Caco-2 (cell line): Measurements from ENCODE around the gene DCTPP1. TPM values are rescaled to one million over a fixed set of nuclear protein-coding genes. Genes with fewer than 3 reads are reported as not detected.
A peak's percentile ranks its signal among the peaks of the same experiment; 100 is the strongest.

ENCODE experiments used
- BruUV-seq: library from RNA; stranded (reverse); fragments of 400-500 nt; replicated peaks from 2 replicates; lab custom pipeline; 2021; lab: Mats Ljungman, UMichigan
- CTCF ChIA-PET: fragments of 300-600 bp; sonication (Branson Sonifier 250); formaldehyde crosslinking; loops from one replicate; lab custom pipeline; 2022; ENCODE audit warnings: antibody characterized with exemption; lab: Charles Lee
- POLR2A ChIA-PET: fragments of 300-600 bp; sonication (Branson Sonifier 250); formaldehyde crosslinking; loops from one replicate; lab custom pipeline; 2022; ENCODE audit warnings: antibody characterized with exemption; lab: Charles Lee
- DNase-seq, 2 experiments: peaks; one replicate each; pipeline versions ENCODE4 v3.0.0 to v3.0.0-alpha.2; 2020 to 2022
- H3K27me3 ChIP-seq: replicated peaks from 2 replicates; pipeline ENCODE4 v1.6.0; 2011; ENCODE audit warnings: low read length; ENCODE audit not compliant: control insufficient read depth, insufficient read depth
- H3K36me3 ChIP-seq: 2 replicates; pipeline ENCODE4 v1.5.1; 2011; ENCODE audit warnings: low read length; ENCODE audit not compliant: control insufficient read depth, insufficient read depth
- H3K4me1 ChIP-seq: fragments of 250-450 bp; sonication (Bioruptor Pico); 2 replicates; pipeline ENCODE4 v1.5.1; 2020; ENCODE audit warnings: mild to moderate bottlenecking
- H3K4me3 ChIP-seq: 2 replicates; pipeline ENCODE4 v1.5.1; 2011; ENCODE audit warnings: low read depth, mild to moderate bottlenecking, control low read depth, low read length
- H3K9me3 ChIP-seq: fragments of 250-450 bp; sonication (Bioruptor Pico); 2 replicates; pipeline ENCODE4 v1.5.1; 2020; ENCODE audit warnings: mild to moderate bottlenecking, moderate library complexity
- H3K27ac Mint-ChIP-seq: one replicate; pipeline ENCODE4 v1.8.0; 2022; ENCODE audit warnings: mixed read lengths; ENCODE audit not compliant: unreplicated experiment
- H3K27me3 Mint-ChIP-seq: one replicate; pipeline ENCODE4 v1.8.0; 2022; ENCODE audit warnings: mixed read lengths; ENCODE audit not compliant: insufficient read depth, unreplicated experiment
- H3K36me3 Mint-ChIP-seq: one replicate; pipeline ENCODE4 v1.8.0; 2022; ENCODE audit warnings: mild to moderate bottlenecking, mixed read lengths; ENCODE audit not compliant: insufficient read depth, unreplicated experiment
- H3K4me1 Mint-ChIP-seq: one replicate; pipeline ENCODE4 v1.8.0; 2022; ENCODE audit warnings: low read depth, mixed read lengths; ENCODE audit not compliant: unreplicated experiment
- H3K4me3 Mint-ChIP-seq: one replicate; pipeline ENCODE4 v1.8.0; 2022; ENCODE audit warnings: mild to moderate bottlenecking, moderate library complexity, mixed read lengths; ENCODE audit not compliant: unreplicated experiment
- H3K9me3 Mint-ChIP-seq: one replicate; pipeline ENCODE4 v1.8.0; 2022; ENCODE audit warnings: mixed read lengths; ENCODE audit not compliant: unreplicated experiment
- intact Hi-C: fragments of 100-400 bp; cut with micrococcal nuclease; formaldehyde crosslinking; loops from one replicate; pipeline ENCODE4 v1.10.0; 2022; ENCODE audit not compliant: unreplicated experiment
- total RNA-seq: library from RNA; stranded (reverse); gene quantifications from 2 replicates; pipeline ENCODE4 v1.2.3, GENCODE V29; 2022
- TF ChIP-seq, protein P1 (sequence below), 2 experiments: fragments of 200-600 bp in 1 of 2; IDR thresholded peaks; 1 replicate in 1 of 2; 2 replicates in 1 of 2; pipeline versions ENCODE4 v1.5.1 to v1.8.0; 2011 to 2022; ENCODE audit warnings: antibody characterized with exemption in 1 of 2, control low read depth in 1 of 2, inconsistent platforms in 1 of 2, low read depth in 1 of 2, low read length in 1 of 2, mild to moderate bottlenecking in 1 of 2, moderate library complexity in 1 of 2; ENCODE audit not compliant: insufficient read depth in 1 of 2, severe bottlenecking in 1 of 2, unreplicated experiment in 1 of 2

The DCTPP1 gene
- total RNA-seq, 1 experiment from 2014 or later, result 51.1 TPM

DNA sequence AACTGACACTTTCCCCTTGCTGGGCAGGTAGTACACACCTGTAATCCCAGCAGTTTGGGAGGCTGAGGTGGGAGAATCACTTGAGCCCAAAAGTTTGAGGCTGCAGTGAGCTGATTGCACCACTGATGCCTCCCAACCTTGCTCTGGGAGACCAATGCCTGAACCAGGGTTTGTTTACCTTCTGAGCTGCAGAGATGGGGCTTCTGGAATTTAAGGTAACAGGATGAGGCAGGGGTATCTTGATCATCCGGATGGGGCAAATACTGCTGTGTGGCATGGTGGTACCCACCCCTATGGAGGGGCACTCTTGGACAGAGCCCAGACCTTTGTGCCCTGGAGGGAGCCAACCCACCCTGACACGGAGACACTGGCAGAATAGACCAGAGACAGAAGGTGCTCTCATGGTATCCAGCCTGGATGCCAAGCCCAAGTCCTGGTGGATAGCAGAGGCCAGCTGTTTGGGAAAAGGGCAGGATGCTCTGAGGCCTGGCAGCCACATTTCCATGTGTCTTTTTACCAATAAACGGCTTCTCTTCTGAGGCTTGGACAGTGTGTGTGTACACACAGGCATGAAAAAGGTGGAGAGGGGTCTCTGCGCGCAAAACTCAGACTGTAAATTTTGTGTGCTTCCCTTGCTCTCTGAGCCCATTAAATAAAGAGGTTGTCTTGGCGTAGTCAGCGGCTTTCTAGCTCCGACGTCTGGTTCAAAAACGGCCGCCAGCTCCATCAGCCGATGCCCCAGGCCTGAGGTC, 30.2 kb downstream of the DCTPP1 start:
- intact Hi-C loops, result loop anchor here (10.0 kb wide), 1 partner anchor 335 kb away; the partner anchor contains the start of gene ALDOA
- H3K4me1 Mint-ChIP-seq, result peaks cover 29% of the 10 kb centered on the region
- no TSS peak for BruUV-seq
- peak overlapping the region; percentile 60 for H3K4me3 Mint-ChIP-seq
- Histone ChIP-seq H3K9me3 (no peaks in the 10 kb centered on the region), H3K36me3 (no peaks in the 10 kb centered on the region), H3K4me1 (peaks cover 18% of the 10 kb centered on the region), H3K27me3 (no peaks in the 10 kb centered on the region), H3K4me3 (peak overlapping the region; percentile 38)
- no peak for DNase-seq
- ChIA-PET CTCF (no interaction called here), POLR2A (no interaction called here)
- no peaks in the 10 kb centered on the region for H3K9me3 Mint-ChIP-seq
- TF ChIP-seq, protein P1, sequence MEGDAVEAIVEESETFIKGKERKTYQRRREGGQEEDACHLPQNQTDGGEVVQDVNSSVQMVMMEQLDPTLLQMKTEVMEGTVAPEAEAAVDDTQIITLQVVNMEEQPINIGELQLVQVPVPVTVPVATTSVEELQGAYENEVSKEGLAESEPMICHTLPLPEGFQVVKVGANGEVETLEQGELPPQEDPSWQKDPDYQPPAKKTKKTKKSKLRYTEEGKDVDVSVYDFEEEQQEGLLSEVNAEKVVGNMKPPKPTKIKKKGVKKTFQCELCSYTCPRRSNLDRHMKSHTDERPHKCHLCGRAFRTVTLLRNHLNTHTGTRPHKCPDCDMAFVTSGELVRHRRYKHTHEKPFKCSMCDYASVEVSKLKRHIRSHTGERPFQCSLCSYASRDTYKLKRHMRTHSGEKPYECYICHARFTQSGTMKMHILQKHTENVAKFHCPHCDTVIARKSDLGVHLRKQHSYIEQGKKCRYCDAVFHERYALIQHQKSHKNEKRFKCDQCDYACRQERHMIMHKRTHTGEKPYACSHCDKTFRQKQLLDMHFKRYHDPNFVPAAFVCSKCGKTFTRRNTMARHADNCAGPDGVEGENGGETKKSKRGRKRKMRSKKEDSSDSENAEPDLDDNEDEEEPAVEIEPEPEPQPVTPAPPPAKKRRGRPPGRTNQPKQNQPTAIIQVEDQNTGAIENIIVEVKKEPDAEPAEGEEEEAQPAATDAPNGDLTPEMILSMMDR (IDR thresholded peaks at IDR 0.05; ENCODE audit: insufficient read depth in 1 of 2, low read depth in 1 of 2, low read length in 1 of 2, severe bottlenecking in 1 of 2, unreplicated experiment in 1 of 2), result no peak
- no peaks in the 10 kb centered on the region for H3K27me3 Mint-ChIP-seq
- peak overlapping the region; percentile 69 for H3K27ac Mint-ChIP-seq
- H3K36me3 Mint-ChIP-seq, result peaks cover 14% of the 10 kb centered on the region

DNA sequence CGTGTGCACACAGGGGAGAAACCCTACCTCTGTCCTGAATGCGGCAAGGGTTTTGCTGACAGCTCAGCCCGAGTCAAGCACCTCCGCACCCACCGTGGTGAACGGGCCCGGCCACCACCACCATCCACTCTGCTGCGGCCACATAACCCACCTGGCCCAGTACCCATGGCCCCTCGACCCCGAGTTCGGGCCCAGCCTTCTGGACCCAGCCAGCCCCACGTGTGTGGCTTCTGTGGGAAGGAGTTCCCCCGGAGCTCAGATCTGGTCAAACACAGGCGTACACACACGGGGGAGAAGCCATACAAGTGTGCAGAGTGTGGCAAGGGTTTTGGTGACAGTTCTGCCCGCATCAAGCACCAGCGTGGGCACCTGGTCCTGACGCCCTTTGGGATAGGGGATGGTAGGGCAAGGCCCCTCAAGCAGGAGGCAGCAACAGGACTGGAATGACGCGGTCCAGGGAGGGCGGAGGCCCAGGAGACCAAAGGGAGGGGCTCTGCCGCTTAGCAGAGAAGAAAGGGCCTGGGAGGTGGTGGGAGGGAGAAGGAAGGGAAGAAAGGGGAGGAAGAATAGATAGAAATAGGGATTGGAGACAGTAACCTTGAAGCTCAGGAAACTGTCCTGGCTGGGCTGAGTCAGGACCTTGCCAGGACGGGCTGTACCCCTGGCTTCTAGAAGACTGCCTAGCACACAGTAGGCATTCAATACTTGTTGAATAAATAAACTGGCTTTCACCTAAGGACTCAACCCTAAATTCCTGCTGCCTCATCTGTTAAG, 31.0 kb downstream of the DCTPP1 start:
- Mint-ChIP-seq H3K4me3 (no peak overlapping the region), H3K27me3 (no peaks in the 10 kb centered on the region), H3K27ac (no peak overlapping the region), H3K9me3 (no peaks in the 10 kb centered on the region), H3K4me1 (peaks cover 33% of the 10 kb centered on the region), H3K36me3 (peaks cover 14% of the 10 kb centered on the region)
- no peaks in the 10 kb centered on the region for H3K36me3 ChIP-seq
- DNase-seq, result no peak
- H3K9me3 ChIP-seq, result no peaks in the 10 kb centered on the region
- CTCF ChIA-PET, result no interaction called here
- peaks cover 18% of the 10 kb centered on the region for H3K4me1 ChIP-seq
- intact Hi-C loops, result no loop called here
- POLR2A ChIA-PET, result no interaction called here
- no TSS peak for BruUV-seq
- H3K27me3 ChIP-seq, result no peaks in the 10 kb centered on the region
- TF ChIP-seq, protein P1 (IDR thresholded peaks at IDR 0.05; ENCODE audit: insufficient read depth in 1 of 2, low read depth in 1 of 2, low read length in 1 of 2, severe bottlenecking in 1 of 2, unreplicated experiment in 1 of 2), result no peak
- no peak overlapping the region for H3K4me3 ChIP-seq

DNA sequence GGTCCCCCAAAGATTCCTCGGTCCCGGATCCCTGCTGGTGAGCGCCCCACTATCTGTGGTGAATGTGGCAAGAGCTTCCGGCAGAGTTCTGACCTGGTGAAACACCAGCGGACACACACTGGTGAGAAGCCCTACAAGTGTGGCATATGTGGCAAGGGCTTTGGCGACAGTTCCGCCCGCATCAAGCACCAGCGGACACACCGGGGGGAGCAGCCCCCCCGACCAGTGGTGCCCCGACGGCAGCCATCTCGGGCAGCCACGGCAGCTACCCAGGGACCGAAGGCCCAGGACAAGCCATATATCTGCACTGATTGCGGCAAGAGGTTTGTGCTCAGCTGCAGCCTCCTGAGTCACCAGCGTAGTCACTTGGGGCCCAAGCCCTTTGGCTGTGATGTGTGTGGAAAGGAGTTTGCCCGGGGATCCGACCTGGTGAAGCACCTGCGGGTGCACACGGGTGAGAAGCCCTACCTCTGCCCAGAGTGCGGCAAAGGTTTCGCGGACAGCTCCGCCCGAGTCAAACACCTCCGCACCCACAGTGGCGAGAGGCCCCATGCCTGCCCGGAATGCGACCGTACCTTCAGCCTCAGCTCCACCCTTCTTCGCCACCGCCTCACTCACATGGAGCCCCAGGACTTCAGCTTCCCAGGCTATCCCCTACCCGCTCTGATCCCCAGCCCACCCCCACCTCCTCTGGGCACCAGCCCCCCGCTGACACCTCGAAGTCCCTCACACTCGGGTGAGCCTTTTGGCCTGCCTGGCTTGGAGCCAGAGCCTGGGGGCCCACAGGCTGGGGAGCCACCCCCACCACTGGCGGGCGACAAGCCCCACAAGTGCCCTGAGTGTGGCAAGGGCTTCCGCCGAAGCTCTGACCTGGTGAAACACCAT, 31.8 kb downstream of the DCTPP1 start:
- no peaks in the 10 kb centered on the region for H3K36me3 ChIP-seq
- H3K9me3 ChIP-seq, result no peaks in the 10 kb centered on the region
- BruUV-seq, result no TSS peak
- Mint-ChIP-seq H3K4me3 (no peak overlapping the region), H3K27me3 (no peaks in the 10 kb centered on the region), H3K36me3 (peaks cover 14% of the 10 kb centered on the region), H3K9me3 (no peaks in the 10 kb centered on the region), H3K27ac (no peak overlapping the region), H3K4me1 (peaks cover 29% of the 10 kb centered on the region)
- no peaks in the 10 kb centered on the region for H3K27me3 ChIP-seq
- CTCF ChIA-PET, result no interaction called here
- no peak overlapping the region for H3K4me3 ChIP-seq
- H3K4me1 ChIP-seq, result peaks cover 18% of the 10 kb centered on the region
- TF ChIP-seq, protein P1 (IDR thresholded peaks at IDR 0.05; ENCODE audit: insufficient read depth in 1 of 2, low read depth in 1 of 2, low read length in 1 of 2, severe bottlenecking in 1 of 2, unreplicated experiment in 1 of 2), result no peak
- DNase-seq, result no peak
- POLR2A ChIA-PET, result no interaction called here
- intact Hi-C loops, result no loop called here
